GM12875 (cell line): ENCODE measurements around the gene TSHZ3.

ENCODE experiments used
- H3K4me3 ChIP-seq: one replicate; pipeline ENCODE4 v1.5.1; 2011; ENCODE audit warnings: low read depth, low read length, control low read depth
- CTCF ChIP-seq: IDR thresholded peaks from 2 replicates; pipeline ENCODE4 v1.5.1; 2011; ENCODE audit warnings: low read depth, mild to moderate bottlenecking, control low read depth, inconsistent platforms, low read length, moderate library complexity, borderline replicate concordance; ENCODE audit not compliant: insufficient read depth

TSHZ3 gene

GRCh38 chr19:31349160-31349881 lies at the start of gene TSHZ3:
Gene TSHZ3, minus strand, starts transcription at chr19:31349436. Its CDS starts 217 bp downstream, at chr19:31349219.
- no peak within 1 kb of the TSS for H3K4me3 ChIP-seq
- TF ChIP-seq CTCF, result no peak

- TF ChIP-seq CTCF, result no peak
- no peak overlapping the region for H3K4me3 ChIP-seq
Observed at GRCh38 chr19:31397308-31397707, 48.1 kb upstream of the TSHZ3 start.

GRCh38 chr19:31392464-31392863 lies 43.2 kb upstream of the TSHZ3 start:
- TF ChIP-seq CTCF, result no peak
- H3K4me3 ChIP-seq, result no peak overlapping the region

GRCh38 chr19:31391518-31391917 lies 42.3 kb upstream of the TSHZ3 start:
- TF ChIP-seq CTCF, result no peak
- no peak overlapping the region for H3K4me3 ChIP-seq

- no peak for TF ChIP-seq CTCF
- H3K4me3 ChIP-seq, result no peak overlapping the region
Observed at GRCh38 chr19:31390711-31391110, 41.5 kb upstream of the TSHZ3 start.

- TF ChIP-seq CTCF, result no peak
- no peak overlapping the region for H3K4me3 ChIP-seq
Observed at GRCh38 chr19:31389874-31390273, 40.6 kb upstream of the TSHZ3 start.

GRCh38 chr19:31387717-31388301 lies 38.6 kb upstream of the TSHZ3 start:
- H3K4me3 ChIP-seq, result no peak overlapping the region
- no peak for TF ChIP-seq CTCF
